Thyroid gland (tissue), 4 donors: ENCODE measurements around the gene TYRO3. TPM values are rescaled to one million over a fixed set of nuclear protein-coding genes. Genes with fewer than 3 reads are reported as not detected.

Source experiments
- DNase-seq, 2 donors: peaks; one replicate each; pipeline ENCODE4 v3.0.0-alpha.2; 2019
- H3K27ac ChIP-seq, 3 donors: fragments of 200-600 bp; sonication (generic); 1 replicate in 2 of 3; 2 replicates in 1 of 3; pipeline ENCODE4 v1.5.1; 2016 to 2019; ENCODE audit warnings: mild to moderate bottlenecking in 1 of 3, moderate library complexity in 1 of 3
- H3K27me3 ChIP-seq: fragments of 200-600 bp; sonication (generic); one replicate; pipeline ENCODE4 v1.5.1; 2019
- H3K36me3 ChIP-seq, 2 donors: fragments of 200-600 bp; sonication (generic); one replicate each; pipeline ENCODE4 v1.5.1; 2016 to 2019
- H3K4me1 ChIP-seq, 2 donors: fragments of 200-600 bp; sonication (generic); one replicate each; pipeline ENCODE4 v1.5.1; 2017 to 2019
- H3K4me3 ChIP-seq, 3 donors: fragments of 200-600 bp; sonication (generic); replicated peaks in 1 of 3; 1 replicate in 2 of 3; 2 replicates in 1 of 3; pipeline ENCODE4 v1.5.1; 2016; ENCODE audit warnings: mild to moderate bottlenecking in 1 of 3
- H3K9me3 ChIP-seq: fragments of 200-600 bp; sonication (generic); one replicate; pipeline ENCODE4 v1.5.1; 2017
- CTCF ChIP-seq, 6 experiments: fragments of 200-600 bp in 3 of 6; fragments of 450-650 bp in 3 of 6; sonication (generic) in 3 of 6; IDR thresholded peaks; one replicate each; pipeline ENCODE4 v1.5.1; 2016 to 2019; ENCODE audit warnings: antibody characterized with exemption in 6 of 6, mild to moderate bottlenecking in 2 of 6, inconsistent platforms in 1 of 6, moderate library complexity in 1 of 6
- POLR2A ChIP-seq, 2 donors: fragments of 450-650 bp; IDR thresholded peaks; one replicate each; pipeline ENCODE4 v1.6.1; 2017; ENCODE audit warnings: antibody characterized with exemption in 2 of 2, mild to moderate bottlenecking in 2 of 2, moderate library complexity in 1 of 2
- WGBS, 2 donors: methylation state at CpG; one replicate each; pipeline ENCODE4 v1.1.5; 2017; 5-methylcytosine and 5-hydroxymethylcytosine counted together
- intact Hi-C: fragments of 100-400 bp; cut with DNase I; formaldehyde crosslinking; loops from one replicate; pipeline ENCODE4 v1.15.1; 2023
- total RNA-seq, 4 donors: library from RNA; depleted of rRNA; stranded (reverse); fragments of >200 nt; gene quantifications; one replicate each; pipeline ENCODE4 v1.2.3, GENCODE V29; 2016

Gene TYRO3
- total RNA-seq, 4 donors from 2014 or later, result 1.6 to 4.4 (median 3.4) TPM

GRCh38 chr15:41594801-41595746 is 36.1 kb downstream of the TYRO3 start:
- H3K27ac ChIP-seq, result no peak overlapping the region
- H3K4me1 ChIP-seq, result no peaks in the 10 kb centered on the region
- peak in 1 of 2 donors; percentile 4 for DNase-seq
- no peak overlapping the region for H3K4me3 ChIP-seq
- 74 to 80% methylated on average over 10 of the region's 10 CpGs for WGBS, 2 donors
- H3K9me3 ChIP-seq, result no peaks in the 10 kb centered on the region
- no peaks in the 10 kb centered on the region for H3K36me3 ChIP-seq
- H3K27me3 ChIP-seq, result no peaks in the 10 kb centered on the region
- no peak for TF ChIP-seq CTCF (IDR thresholded peaks at IDR 0.05)
- no peak for TF ChIP-seq POLR2A (IDR thresholded peaks at IDR 0.05)
- intact Hi-C loops, result loop anchor here (5.0 kb wide), 1 partner anchor 78 kb away; no protein-coding TSS in a partner anchor

- Histone ChIP-seq H3K36me3 (no peaks in the 10 kb centered on the region), H3K9me3 (no peaks in the 10 kb centered on the region), H3K4me3 (no peak overlapping the region), H3K27ac (no peak overlapping the region), H3K27me3 (no peaks in the 10 kb centered on the region), H3K4me1 (no peaks in the 10 kb centered on the region)
- TF ChIP-seq POLR2A (IDR thresholded peaks at IDR 0.05) (no peak), CTCF (IDR thresholded peaks at IDR 0.05) (no peak)
- intact Hi-C loops, result no loop called here
- WGBS, 2 donors, result 76 to 90% methylated on average over 4 of the region's 4 CpGs
- no peak for DNase-seq
These were observed 38.0 kb downstream of the TYRO3 start for GRCh38 chr15:41596972-41597371.

- Histone ChIP-seq H3K27me3 (no peaks in the 10 kb centered on the region), H3K36me3 (no peaks in the 10 kb centered on the region), H3K27ac (no peak overlapping the region), H3K9me3 (no peaks in the 10 kb centered on the region), H3K4me3 (no peak overlapping the region), H3K4me1 (no peaks in the 10 kb centered on the region)
- 93 to 96% methylated on average over 5 of the region's 5 CpGs for WGBS, 2 donors
- intact Hi-C loops, result no loop called here
- no peak for DNase-seq
- TF ChIP-seq POLR2A (IDR thresholded peaks at IDR 0.05) (no peak), CTCF (IDR thresholded peaks at IDR 0.05) (no peak)
These were observed 38.8 kb downstream of the TYRO3 start for GRCh38 chr15:41597787-41598186.

- 25 to 71% methylated on average over 1 of the region's 1 CpG for WGBS, 2 donors
- Histone ChIP-seq H3K27ac (no peak overlapping the region), H3K36me3 (no peaks in the 10 kb centered on the region), H3K27me3 (no peaks in the 10 kb centered on the region), H3K4me1 (no peaks in the 10 kb centered on the region), H3K4me3 (no peak overlapping the region), H3K9me3 (no peaks in the 10 kb centered on the region)
- intact Hi-C loops, result no loop called here
- DNase-seq, result no peak
- TF ChIP-seq CTCF (IDR thresholded peaks at IDR 0.05), result no peak
- no peak for TF ChIP-seq POLR2A (IDR thresholded peaks at IDR 0.05)
These were observed 40.0 kb downstream of the TYRO3 start for GRCh38 chr15:41599061-41599460.

GRCh38 chr15:41603411-41603935 is 44.5 kb downstream of the TYRO3 start:
- Histone ChIP-seq H3K27ac (no peak overlapping the region), H3K4me1 (no peaks in the 10 kb centered on the region), H3K36me3 (no peaks in the 10 kb centered on the region), H3K9me3 (no peaks in the 10 kb centered on the region), H3K4me3 (no peak overlapping the region), H3K27me3 (no peaks in the 10 kb centered on the region)
- DNase-seq, result no peak
- WGBS, 2 donors, result 78 to 81% methylated on average over 6 of the region's 6 CpGs
- TF ChIP-seq CTCF (IDR thresholded peaks at IDR 0.05) (no peak), POLR2A (IDR thresholded peaks at IDR 0.05) (no peak)
- intact Hi-C loops, result loop anchor here (10.0 kb wide), 1 partner anchor 211 kb away; no protein-coding TSS in a partner anchor
